GM12892 (cell line): ENCODE data around the gene WDR88.

Source experiments
- POLR2AphosphoS5 ChIP-seq: IDR thresholded peaks from 2 replicates; pipeline ENCODE4 v1.6.1; 2011; ENCODE audit warnings: low read depth, low read length, control low read depth
- TAF1 ChIP-seq: IDR thresholded peaks from 2 replicates; pipeline ENCODE4 v1.6.1; 2011; ENCODE audit warnings: low read depth, mild to moderate bottlenecking, control low read depth, low read length, borderline replicate concordance

- TF ChIP-seq POLR2AphosphoS5 (no peak), TAF1 (no peak)
Measured at GRCh38 chr19:33186431-33187182, 54.7 kb downstream of the WDR88 start.
